HG03520 (cell line): ENCODE data around the gene MAP3K10.

Source experiments
- ATAC-seq: cut with Tn5 transposase; IDR thresholded peaks from one replicate; pipeline ENCODE4 v1.9.1; 2021; ENCODE audit warnings: mild to moderate bottlenecking, moderate library complexity; ENCODE audit not compliant: unreplicated experiment

MAP3K10 gene

GRCh38 chr19:40232479-40232878, 41.3 kb downstream of the MAP3K10 start:
- no peak for ATAC-seq

GRCh38 chr19:40232949-40233810, 42.0 kb downstream of the MAP3K10 start:
- no peak for ATAC-seq

GRCh38 chr19:40233811-40234389, 42.7 kb downstream of the MAP3K10 start:
- ATAC-seq, result no peak

GRCh38 chr19:40234429-40235237, 43.4 kb downstream of the MAP3K10 start:
- ATAC-seq, result no peak

GRCh38 chr19:40235238-40236025, 44.2 kb downstream of the MAP3K10 start:
- ATAC-seq, result no peak

GRCh38 chr19:40236026-40236355, 44.8 kb downstream of the MAP3K10 start:
- no peak for ATAC-seq

- no peak for ATAC-seq
Measured at GRCh38 chr19:40236366-40236765, 45.1 kb downstream of the MAP3K10 start.

- no peak for ATAC-seq
Measured at GRCh38 chr19:40237791-40238190, 46.6 kb downstream of the MAP3K10 start.

- no peak for ATAC-seq
Measured at GRCh38 chr19:40238775-40239174, 47.5 kb downstream of the MAP3K10 start.

- no peak for ATAC-seq
Measured at GRCh38 chr19:40239415-40240226, 48.4 kb downstream of the MAP3K10 start.

- ATAC-seq, result no peak
Measured at GRCh38 chr19:40240332-40240731, 49.1 kb downstream of the MAP3K10 start.

- no peak for ATAC-seq
Measured at GRCh38 chr19:40241125-40241808, 50.0 kb downstream of the MAP3K10 start.

GRCh38 chr19:40241809-40242384, 50.7 kb downstream of the MAP3K10 start:
- ATAC-seq, result no peak

GRCh38 chr19:40242480-40242879, 51.3 kb downstream of the MAP3K10 start:
- no peak for ATAC-seq

GRCh38 chr19:40243181-40243580, 52.0 kb downstream of the MAP3K10 start:
- no peak for ATAC-seq

GRCh38 chr19:40244579-40245317, 53.5 kb downstream of the MAP3K10 start:
- ATAC-seq, result no peak

GRCh38 chr19:40245506-40246128, 54.4 kb downstream of the MAP3K10 start:
- no peak for ATAC-seq
